Measurements from ENCODE around the gene MBIP. TPM values are rescaled to one million over a fixed set of nuclear protein-coding genes. Genes with fewer than 3 reads are reported as not detected.

Gene MBIP
- total RNA-seq, 3 donors from 2014 or later (not counting 1 experiment from before 2014, with no cell fraction given): 26.1 to 41.9 (median 40.1) TPM

- peaks cover 6% of the 10 kb centered on the region for H3K4me1 ChIP-seq (ENCODE audit: control insufficient read depth, insufficient read depth, low read length)
- Mint-ChIP-seq H3K4me3 (no peak overlapping the region), H3K27ac (no peak overlapping the region), H3K9me3 (peaks cover 0 to 4% of the 10 kb centered on the region in 2 donors), H3K36me3 (peaks cover 6% of the 10 kb centered on the region), H3K4me1 (peaks cover 5 to 8% of the 10 kb centered on the region in 2 donors), H3K27me3 (ENCODE audit: low read depth in 2 of 2) (peaks cover 42 to 43% of the 10 kb centered on the region in 2 donors)
- H3K4me3 ChIP-seq (ENCODE audit: low read length): no peak overlapping the region
- no peak for TF ChIP-seq CTCF (IDR thresholded peaks at IDR 0.05)
- WGBS (ENCODE audit: insufficient coverage): 27% methylated on average over 1 of the region's 1 CpG
- ATAC-seq (no peak), DNase-seq (no peak)
- no peaks in the 10 kb centered on the region for H3K36me3 ChIP-seq (ENCODE audit: control insufficient read depth, insufficient read depth, low read length)
- no peaks in the 10 kb centered on the region for H3K9me3 ChIP-seq (ENCODE audit: control insufficient read depth, insufficient read depth, low read length)
- no peak overlapping the region for H3K27ac ChIP-seq (ENCODE audit: low read length)
- intact Hi-C loops (cut with micrococcal nuclease): no loop called here
- peaks cover 6% of the 10 kb centered on the region for H3K27me3 ChIP-seq (ENCODE audit: control insufficient read depth, insufficient read depth, low read length)
Measured at GRCh38 chr14:36271222-36271621, 49.2 kb downstream of the MBIP start.

- Mint-ChIP-seq H3K27me3 (ENCODE audit: low read depth in 2 of 2) (peaks cover 42 to 48% of the 10 kb centered on the region in 2 donors), H3K4me3 (no peak overlapping the region), H3K27ac (no peak overlapping the region), H3K4me1 (peaks cover 5 to 8% of the 10 kb centered on the region in 2 donors), H3K36me3 (peaks cover 6% of the 10 kb centered on the region), H3K9me3 (peaks cover 0 to 5% of the 10 kb centered on the region in 2 donors)
- DNase-seq (no peak), ATAC-seq (no peak)
- H3K9me3 ChIP-seq (ENCODE audit: control insufficient read depth, insufficient read depth, low read length): no peaks in the 10 kb centered on the region
- WGBS (ENCODE audit: insufficient coverage): 85% methylated on average over 1 of the region's 2 CpGs
- TF ChIP-seq CTCF (IDR thresholded peaks at IDR 0.05): no peak
- peaks cover 6% of the 10 kb centered on the region for H3K4me1 ChIP-seq (ENCODE audit: control insufficient read depth, insufficient read depth, low read length)
- H3K36me3 ChIP-seq (ENCODE audit: control insufficient read depth, insufficient read depth, low read length): no peaks in the 10 kb centered on the region
- intact Hi-C loops (cut with micrococcal nuclease): no loop called here
- H3K27me3 ChIP-seq (ENCODE audit: control insufficient read depth, insufficient read depth, low read length): peaks cover 6% of the 10 kb centered on the region
- no peak overlapping the region for H3K4me3 ChIP-seq (ENCODE audit: low read length)
- H3K27ac ChIP-seq (ENCODE audit: low read length): no peak overlapping the region
Measured at GRCh38 chr14:36270191-36270590, 50.2 kb downstream of the MBIP start.

GRCh38 chr14:36268121-36268520, 52.3 kb downstream of the MBIP start:
- Histone ChIP-seq H3K36me3 (ENCODE audit: control insufficient read depth, insufficient read depth, low read length) (no peaks in the 10 kb centered on the region), H3K27ac (ENCODE audit: low read length) (no peak overlapping the region), H3K4me1 (ENCODE audit: control insufficient read depth, insufficient read depth, low read length) (peaks cover 6% of the 10 kb centered on the region), H3K27me3 (ENCODE audit: control insufficient read depth, insufficient read depth, low read length) (peaks cover 6% of the 10 kb centered on the region), H3K9me3 (ENCODE audit: control insufficient read depth, insufficient read depth, low read length) (no peaks in the 10 kb centered on the region), H3K4me3 (ENCODE audit: low read length) (no peak overlapping the region)
- ATAC-seq (no peak), DNase-seq (no peak)
- intact Hi-C loops (cut with micrococcal nuclease): no loop called here
- H3K27me3 Mint-ChIP-seq (ENCODE audit: low read depth in 2 of 2): peaks cover 32 to 42% of the 10 kb centered on the region in 2 donors
- peaks cover 6% of the 10 kb centered on the region for H3K36me3 Mint-ChIP-seq
- H3K9me3 Mint-ChIP-seq: peaks cover 0 to 5% of the 10 kb centered on the region in 2 donors
- H3K4me1 Mint-ChIP-seq: peaks cover 5 to 8% of the 10 kb centered on the region in 2 donors
- no peak overlapping the region for H3K4me3 Mint-ChIP-seq
- WGBS (ENCODE audit: insufficient coverage): 86% methylated on average over 3 of the region's 3 CpGs
- TF ChIP-seq CTCF (IDR thresholded peaks at IDR 0.05): no peak
- H3K27ac Mint-ChIP-seq: no peak overlapping the region

GRCh38 chr14:36264595-36264994, 55.8 kb downstream of the MBIP start:
- no peaks in the 10 kb centered on the region for H3K36me3 ChIP-seq (ENCODE audit: control insufficient read depth, insufficient read depth, low read length)
- intact Hi-C loops (cut with micrococcal nuclease): no loop called here
- ATAC-seq (no peak), DNase-seq (no peak)
- Mint-ChIP-seq H3K27ac (no peak overlapping the region), H3K4me1 (no peaks in the 10 kb centered on the region), H3K27me3 (ENCODE audit: low read depth in 2 of 2) (peaks cover 0 to 19% of the 10 kb centered on the region in 2 donors), H3K36me3 (no peaks in the 10 kb centered on the region), H3K9me3 (peaks cover 0 to 3% of the 10 kb centered on the region in 2 donors), H3K4me3 (no peak overlapping the region)
- no peak for TF ChIP-seq CTCF (IDR thresholded peaks at IDR 0.05)
- 100% methylated on average over 2 of the region's 2 CpGs for WGBS (ENCODE audit: insufficient coverage)
- H3K9me3 ChIP-seq (ENCODE audit: control insufficient read depth, insufficient read depth, low read length): no peaks in the 10 kb centered on the region
- no peaks in the 10 kb centered on the region for H3K4me1 ChIP-seq (ENCODE audit: control insufficient read depth, insufficient read depth, low read length)
- H3K27me3 ChIP-seq (ENCODE audit: control insufficient read depth, insufficient read depth, low read length): no peaks in the 10 kb centered on the region
- H3K27ac ChIP-seq (ENCODE audit: low read length): no peak overlapping the region
- H3K4me3 ChIP-seq (ENCODE audit: low read length): no peak overlapping the region

All from natural killer cell (primary cell).